Measurements from ENCODE around the gene SLC24A5. TPM values are rescaled to one million over a fixed set of nuclear protein-coding genes. Genes with fewer than 3 reads are reported as not detected.

The SLC24A5 gene
- total RNA-seq, 1 donor from 2014 or later = not detected

- DNase-seq (ENCODE audit: low read depth) = peak; percentile 36
Measured at GRCh38 chr15:48112242-48112641, 8.5 kb upstream of the SLC24A5 start.

- DNase-seq (ENCODE audit: low read depth) = no peak
Measured at GRCh38 chr15:48119277-48119676, 1.5 kb upstream of the SLC24A5 start.

GRCh38 chr15:48121849-48122248 is 1.1 kb downstream of the SLC24A5 start:
- DNase-seq (ENCODE audit: low read depth) = no peak

GRCh38 chr15:48126667-48127355 is 6.0 kb downstream of the SLC24A5 start:
- no peak for DNase-seq (ENCODE audit: low read depth)

GRCh38 chr15:48131324-48131723 is 10.5 kb downstream of the SLC24A5 start:
- no peak for DNase-seq (ENCODE audit: low read depth)

- no peak for DNase-seq (ENCODE audit: low read depth)
Measured at GRCh38 chr15:48132874-48133273, 12.1 kb downstream of the SLC24A5 start.

- no peak for DNase-seq (ENCODE audit: low read depth)
Measured at GRCh38 chr15:48143856-48144255, 23.1 kb downstream of the SLC24A5 start.

GRCh38 chr15:48144889-48145288 is 24.1 kb downstream of the SLC24A5 start:
- no peak for DNase-seq (ENCODE audit: low read depth)

GRCh38 chr15:48145923-48146322 is 25.1 kb downstream of the SLC24A5 start:
- DNase-seq (ENCODE audit: low read depth) = no peak

- no peak for DNase-seq (ENCODE audit: low read depth)
Measured at GRCh38 chr15:48147358-48147757, 26.6 kb downstream of the SLC24A5 start.

- peak; percentile 34 for DNase-seq (ENCODE audit: low read depth)
Measured at GRCh38 chr15:48149858-48150257, 29.1 kb downstream of the SLC24A5 start.

- no peak for DNase-seq (ENCODE audit: low read depth)
Measured at GRCh38 chr15:48153526-48153925, 32.7 kb downstream of the SLC24A5 start.

GRCh38 chr15:48168616-48169015 is 47.8 kb downstream of the SLC24A5 start:
- no peak for DNase-seq (ENCODE audit: low read depth)

GRCh38 chr15:48170981-48171380 is 50.2 kb downstream of the SLC24A5 start:
- DNase-seq (ENCODE audit: low read depth) = no peak

- DNase-seq (ENCODE audit: low read depth) = no peak
Measured at GRCh38 chr15:48175126-48175525, 54.3 kb downstream of the SLC24A5 start.

- peak; percentile 10 for DNase-seq (ENCODE audit: low read depth)
Measured at GRCh38 chr15:48176112-48176511, 55.3 kb downstream of the SLC24A5 start.

GRCh38 chr15:48176957-48177356 is 56.2 kb downstream of the SLC24A5 start:
- DNase-seq (ENCODE audit: low read depth) = peak; percentile 37

GRCh38 chr15:48177383-48177765 is 56.6 kb downstream of the SLC24A5 start:
- DNase-seq (ENCODE audit: low read depth) = peak; percentile 69

GRCh38 chr15:48177766-48178647 is 57.2 kb downstream of the SLC24A5 start, which contains the start of gene MYEF2:
Gene MYEF2 (minus strand): TSS chr15:48178295. CDS start chr15:48178237, 58 bp downstream.
- peak; percentile 58 for DNase-seq (ENCODE audit: low read depth)

- DNase-seq (ENCODE audit: low read depth) = peak; percentile 6
Measured at GRCh38 chr15:48178648-48178931, 57.8 kb downstream of the SLC24A5 start.

GRCh38 chr15:48182749-48183148 is 62.0 kb downstream of the SLC24A5 start:
- no peak for DNase-seq (ENCODE audit: low read depth)

- no peak for DNase-seq (ENCODE audit: low read depth)
Measured at GRCh38 chr15:48185529-48185928, 64.7 kb downstream of the SLC24A5 start.

- no peak for DNase-seq (ENCODE audit: low read depth)
Measured at GRCh38 chr15:48186271-48186670, 65.5 kb downstream of the SLC24A5 start.
